K562 (cell line): ENCODE results near the gene DBH. TPM values are rescaled to one million over a fixed set of nuclear protein-coding genes. Genes with fewer than 3 reads are reported as not detected.

ENCODE experiments used
- ATAC-seq: fragments of 200-7000 bp; cut with Tn5 transposase; 3 replicates; pipeline ENCODE4 v1.9.1; 2020; ENCODE audit warnings: moderate library complexity
- BruUV-seq: library from RNA; stranded (reverse); fragments of 400-500 nt; replicated peaks from 2 replicates; lab custom pipeline; 2021; lab: Mats Ljungman, UMichigan
- CTCF ChIA-PET: fragments of 300-600 bp; formaldehyde crosslinking; extraction: SDS; loops from one replicate; lab custom pipeline; 2021; ENCODE audit warnings: low intra/inter-chr PET ratio; lab: Yijun Ruan, JAX
- POLR2A ChIA-PET: fragments of 300-600, 350-650 bp; sonication (Branson Sonifier 250); formaldehyde crosslinking; extraction: SDS; loops from one replicate; lab custom pipeline; 2021; ENCODE audit warnings: antibody characterized with exemption, inconsistent platforms; lab: Yijun Ruan, JAX
- DNase-seq, 4 experiments: peaks; one replicate each; pipeline versions ENCODE4 v3.0.0 to v3.0.0-alpha.2; 2011 to 2018; ENCODE audit warnings: low spot score in 3 of 4, mixed read lengths in 3 of 4; ENCODE audit errors: extremely low read depth in 1 of 4
- FAIRE-seq: peaks from 2 replicates; lab custom pipeline; 2011; peaks lifted over from hg19 to GRCh38; lab: Jason Lieb, UNC
- H2AFZ ChIP-seq: 2 replicates; pipeline ENCODE4 v1.6.0; 2011; ENCODE audit warnings: low read depth, low read length, control low read depth, inconsistent platforms
- H3K27ac ChIP-seq: fragments of 200-600 bp; 3 replicates; pipeline ENCODE4 v1.8.0; 2011; ENCODE audit warnings: low read depth, mild to moderate bottlenecking, control low read depth, inconsistent platforms, low read length, moderate library complexity, mixed read lengths; ENCODE audit errors: extremely low read depth
- H3K27me3 ChIP-seq, 2 experiments: fragments of 300-600 bp in 1 of 2; 2 replicates in 1 of 2; 3 replicates in 1 of 2; pipeline versions ENCODE4 v1.6.0 to v1.8.0; 2011; ENCODE audit warnings: inconsistent platforms in 2 of 2, low read length in 2 of 2, mild to moderate bottlenecking in 1 of 2, mixed read lengths in 1 of 2, moderate library complexity in 1 of 2; ENCODE audit not compliant: control insufficient read depth in 2 of 2, insufficient read depth in 2 of 2
- H3K36me3 ChIP-seq: fragments of 300-600 bp; 3 replicates; pipeline ENCODE4 v1.8.0; 2011; ENCODE audit warnings: mild to moderate bottlenecking, low read length, inconsistent platforms; ENCODE audit not compliant: control insufficient read depth, insufficient read depth
- H3K4me1 ChIP-seq, 2 experiments: fragments of 200-600 bp in 1 of 2; replicated peaks in 1 of 2; 2 replicates in 1 of 2; 3 replicates in 1 of 2; pipeline versions ENCODE4 v1.5.1 to v1.8.0; 2011; ENCODE audit warnings: inconsistent platforms in 2 of 2, low read length in 2 of 2, mild to moderate bottlenecking in 1 of 2, mixed read lengths in 1 of 2, moderate library complexity in 1 of 2; ENCODE audit not compliant: control insufficient read depth in 2 of 2, insufficient read depth in 2 of 2
- H3K4me2 ChIP-seq: 2 replicates; pipeline ENCODE4 v1.6.1; 2011; ENCODE audit warnings: low read length, control low read depth, inconsistent platforms, mixed read lengths; ENCODE audit not compliant: insufficient read depth
- H3K4me3 ChIP-seq: fragments of 200-600 bp; sonication (generic), shearing (Covaris generic); 2 replicates; pipeline ENCODE4 v1.5.1; 2016; ENCODE audit warnings: control low read depth, inconsistent platforms
- H3K79me2 ChIP-seq: fragments of 200-600 bp; 3 replicates; pipeline ENCODE4 v1.8.0; 2011; ENCODE audit warnings: low read length, inconsistent platforms; ENCODE audit not compliant: control insufficient read depth, insufficient read depth
- H3K9ac ChIP-seq, 2 experiments: 2 replicates each; pipeline versions ENCODE4 v1.6.0 to v1.6.1; 2011; ENCODE audit warnings: low read depth in 2 of 2, low read length in 2 of 2, control low read depth in 1 of 2, inconsistent platforms in 1 of 2, mild to moderate bottlenecking in 1 of 2, mixed read lengths in 1 of 2; ENCODE audit not compliant: insufficient read depth in 1 of 2
- H3K9me1 ChIP-seq: one replicate; pipeline ENCODE4 v1.6.0; 2011; ENCODE audit warnings: inconsistent platforms, mild to moderate bottlenecking, low read length, moderate library complexity; ENCODE audit not compliant: control insufficient read depth, insufficient read depth
- H3K9me3 ChIP-seq: replicated peaks from 2 replicates; pipeline ENCODE4 v1.5.1; 2011; ENCODE audit warnings: low read depth, low read length, inconsistent platforms; ENCODE audit not compliant: control insufficient read depth, insufficient read depth
- H4K20me1 ChIP-seq: replicated peaks from 2 replicates; pipeline ENCODE4 v1.6.1; 2011; ENCODE audit warnings: low read length, inconsistent platforms, mixed read lengths; ENCODE audit not compliant: control insufficient read depth, insufficient read depth
- CHD1 ChIP-seq: fragments of 200-600 bp; sonication (generic); IDR thresholded peaks from one replicate; pipeline ENCODE4 v1.6.1; 2012; ENCODE audit warnings: mild to moderate bottlenecking, moderate library complexity, low read length, inconsistent platforms
- DACH1 ChIP-seq: fragments of 450-650 bp; IDR thresholded peaks from 2 replicates; pipeline ENCODE4 v1.6.1; 2018; ENCODE audit not compliant: partially characterized antibody
- ILK ChIP-seq: fragments of 450-650 bp; IDR thresholded peaks from 2 replicates; pipeline ENCODE4 v1.6.1; 2016; ENCODE audit warnings: missing genetic modification characterization, low read depth, mild to moderate bottlenecking, missing compliant biosample characterization, moderate library complexity, borderline replicate concordance
- OTX1 ChIP-seq: fragments of 450-650 bp; formaldehyde crosslinking; IDR thresholded peaks from 2 replicates; pipeline ENCODE4 v1.4.0; 2022; ENCODE audit warnings: mild to moderate bottlenecking
- PPARD ChIP-seq: fragments of 250-450 bp; sonication (Bioruptor Pico); IDR thresholded peaks from 2 replicates; pipeline ENCODE4 v1.8.0; 2022; ENCODE audit warnings: inconsistent platforms, mild to moderate bottlenecking, moderate library complexity
- RUNX1 ChIP-seq: sonication (generic); IDR thresholded peaks from 2 replicates; pipeline ENCODE4 v1.6.1; 2016; ENCODE audit warnings: antibody characterized with exemption, low read depth
- WHSC1 ChIP-seq: IDR thresholded peaks from one replicate; pipeline ENCODE4 v1.6.1; 2012; ENCODE audit warnings: low read length, control low read depth, inconsistent platforms
- ZNF263 ChIP-seq: sonication (generic); formaldehyde crosslinking; IDR thresholded peaks from 2 replicates; pipeline ENCODE4 v1.8.0; 2022; ENCODE audit warnings: mild to moderate bottlenecking, missing genetic modification reagents, borderline replicate concordance
- WGBS: fragments of 100-300 bp; shearing (Covaris generic); methylation state at CpG from one replicate; pipeline ENCODE4 v1.1.6; 2016; ENCODE audit warnings: low coverage, mixed read lengths; ENCODE audit not compliant: insufficient coverage; ENCODE audit errors: missing lambda C conversion rate; 5-methylcytosine and 5-hydroxymethylcytosine counted together
- in situ Hi-C: fragments of 300-500 bp; cut with MboI; formaldehyde crosslinking; loops from 4 replicates; pipeline ENCODE4 v1.15.0; 2018; ENCODE audit warnings: inconsistent platforms, mixed read lengths
- intact Hi-C: fragments of 100-400 bp; cut with micrococcal nuclease; formaldehyde crosslinking; loops from 2 replicates; pipeline ENCODE4 v1.14.2; 2022
- polyA plus RNA-seq, 8 experiments: library from polyadenylated mRNA; depleted of rRNA in 4 of 8; stranded (reverse) in 5 of 8; unstranded in 3 of 8; fragments of >200 nt; fragmentation: Nextera tagmentation in 2 of 8; fragmentation: Illumina TruSeq in 1 of 8; extraction: Ambion mirVana in 2 of 8; extraction: Trizol in 1 of 8; gene quantifications; 2 replicates each; pipeline versions ENCODE4 v1.2.1 to v1.2.3, GENCODE V29; 2011 to 2014; ENCODE audit warnings: inconsistent platforms in 1 of 8, missing spikeins in 1 of 8
- total RNA-seq, 7 experiments: library from RNA; depleted of rRNA in 6 of 7; stranded (reverse); fragments of >200 nt in 6 of 7; fragmentation: Illumina TruSeq in 2 of 7; extraction: Trizol in 2 of 7; gene quantifications; 2 replicates each; pipeline versions ENCODE4 v1.2.1 to v1.2.3, GENCODE V29; 2011 to 2021; ENCODE audit warnings: low replicate concordance in 1 of 7
- TF ChIP-seq, protein P1 (sequence below): fragments of 250-450 bp; sonication (Bioruptor Pico); IDR thresholded peaks from 2 replicates; pipeline ENCODE4 v1.4.0; 2020; ENCODE audit warnings: mild to moderate bottlenecking, moderate library complexity
- TF ChIP-seq, protein P2 (sequence below): sonication (generic); formaldehyde crosslinking; IDR thresholded peaks from 2 replicates; pipeline ENCODE4 v1.8.1; 2022; ENCODE audit warnings: missing genetic modification reagents
- TF ChIP-seq, protein P3 (sequence below): IDR thresholded peaks from 3 replicates; pipeline ENCODE4 v1.6.1; 2011; ENCODE audit warnings: borderline replicate concordance, mild to moderate bottlenecking; ENCODE audit not compliant: insufficient read length, insufficient read depth
- TF ChIP-seq, protein P4 (sequence below): conservative IDR thresholded peaks from 2 replicates; pipeline ENCODE4 v1.6.1; 2011; ENCODE audit warnings: low read depth, mild to moderate bottlenecking, low read length; ENCODE audit not compliant: control insufficient read depth
- TF ChIP-seq, protein P5 (sequence below): fragments of 250-450 bp; sonication (Bioruptor Pico); IDR thresholded peaks from 2 replicates; pipeline ENCODE4 v1.5.0; 2020; ENCODE audit warnings: mild to moderate bottlenecking, borderline replicate concordance

The DBH gene
- total and polyA plus RNA-seq, 9 of the 15 experiments (the other 6 are each of a cell fraction or from before 2014, with no cell fraction given), result not detected

DNA sequence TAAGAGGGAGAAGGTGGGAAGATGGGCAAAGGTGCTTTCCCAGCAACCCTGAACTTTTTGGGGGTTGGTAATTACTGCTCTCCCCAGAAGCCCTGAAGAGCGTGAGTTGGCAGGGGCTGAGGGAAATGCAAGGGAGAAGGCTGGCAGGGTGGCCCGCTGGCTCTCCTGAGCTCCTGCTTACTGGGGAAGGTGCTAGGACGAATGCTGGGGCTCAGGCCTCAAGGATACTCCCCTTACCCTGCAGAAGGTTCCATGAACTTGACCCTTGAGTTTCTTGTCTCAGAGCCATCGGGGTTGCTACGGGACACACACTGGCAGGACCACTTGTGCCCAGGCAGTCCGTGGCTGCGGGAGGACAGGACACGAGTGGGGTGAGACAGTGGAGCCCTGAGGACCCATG lies 28.2 kb upstream of the DBH start:
- DNase-seq, result no peak
- TF ChIP-seq ZNF263 (CRISPR knock-in tag), result no peak
- no peak for TF ChIP-seq RUNX1
- TF ChIP-seq, protein P1, sequence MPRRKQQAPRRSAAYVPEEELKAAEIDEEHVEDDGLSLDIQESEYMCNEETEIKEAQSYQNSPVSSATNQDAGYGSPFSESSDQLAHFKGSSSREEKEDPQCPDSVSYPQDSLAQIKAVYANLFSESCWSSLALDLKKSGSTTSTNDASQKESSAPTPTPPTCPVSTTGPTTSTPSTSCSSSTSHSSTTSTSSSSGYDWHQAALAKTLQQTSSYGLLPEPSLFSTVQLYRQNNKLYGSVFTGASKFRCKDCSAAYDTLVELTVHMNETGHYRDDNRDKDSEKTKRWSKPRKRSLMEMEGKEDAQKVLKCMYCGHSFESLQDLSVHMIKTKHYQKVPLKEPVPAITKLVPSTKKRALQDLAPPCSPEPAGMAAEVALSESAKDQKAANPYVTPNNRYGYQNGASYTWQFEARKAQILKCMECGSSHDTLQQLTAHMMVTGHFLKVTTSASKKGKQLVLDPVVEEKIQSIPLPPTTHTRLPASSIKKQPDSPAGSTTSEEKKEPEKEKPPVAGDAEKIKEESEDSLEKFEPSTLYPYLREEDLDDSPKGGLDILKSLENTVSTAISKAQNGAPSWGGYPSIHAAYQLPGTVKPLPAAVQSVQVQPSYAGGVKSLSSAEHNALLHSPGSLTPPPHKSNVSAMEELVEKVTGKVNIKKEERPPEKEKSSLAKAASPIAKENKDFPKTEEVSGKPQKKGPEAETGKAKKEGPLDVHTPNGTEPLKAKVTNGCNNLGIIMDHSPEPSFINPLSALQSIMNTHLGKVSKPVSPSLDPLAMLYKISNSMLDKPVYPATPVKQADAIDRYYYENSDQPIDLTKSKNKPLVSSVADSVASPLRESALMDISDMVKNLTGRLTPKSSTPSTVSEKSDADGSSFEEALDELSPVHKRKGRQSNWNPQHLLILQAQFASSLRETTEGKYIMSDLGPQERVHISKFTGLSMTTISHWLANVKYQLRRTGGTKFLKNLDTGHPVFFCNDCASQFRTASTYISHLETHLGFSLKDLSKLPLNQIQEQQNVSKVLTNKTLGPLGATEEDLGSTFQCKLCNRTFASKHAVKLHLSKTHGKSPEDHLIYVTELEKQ (CRISPR knock-in tag), result no peak
- TF ChIP-seq, protein P2, sequence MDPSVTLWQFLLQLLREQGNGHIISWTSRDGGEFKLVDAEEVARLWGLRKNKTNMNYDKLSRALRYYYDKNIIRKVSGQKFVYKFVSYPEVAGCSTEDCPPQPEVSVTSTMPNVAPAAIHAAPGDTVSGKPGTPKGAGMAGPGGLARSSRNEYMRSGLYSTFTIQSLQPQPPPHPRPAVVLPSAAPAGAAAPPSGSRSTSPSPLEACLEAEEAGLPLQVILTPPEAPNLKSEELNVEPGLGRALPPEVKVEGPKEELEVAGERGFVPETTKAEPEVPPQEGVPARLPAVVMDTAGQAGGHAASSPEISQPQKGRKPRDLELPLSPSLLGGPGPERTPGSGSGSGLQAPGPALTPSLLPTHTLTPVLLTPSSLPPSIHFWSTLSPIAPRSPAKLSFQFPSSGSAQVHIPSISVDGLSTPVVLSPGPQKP (CRISPR knock-in tag), result no peak
- TF ChIP-seq, protein P3, sequence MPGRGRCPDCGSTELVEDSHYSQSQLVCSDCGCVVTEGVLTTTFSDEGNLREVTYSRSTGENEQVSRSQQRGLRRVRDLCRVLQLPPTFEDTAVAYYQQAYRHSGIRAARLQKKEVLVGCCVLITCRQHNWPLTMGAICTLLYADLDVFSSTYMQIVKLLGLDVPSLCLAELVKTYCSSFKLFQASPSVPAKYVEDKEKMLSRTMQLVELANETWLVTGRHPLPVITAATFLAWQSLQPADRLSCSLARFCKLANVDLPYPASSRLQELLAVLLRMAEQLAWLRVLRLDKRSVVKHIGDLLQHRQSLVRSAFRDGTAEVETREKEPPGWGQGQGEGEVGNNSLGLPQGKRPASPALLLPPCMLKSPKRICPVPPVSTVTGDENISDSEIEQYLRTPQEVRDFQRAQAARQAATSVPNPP, result no peak
- TF ChIP-seq CHD1, result no peak
- TF ChIP-seq, protein P4, sequence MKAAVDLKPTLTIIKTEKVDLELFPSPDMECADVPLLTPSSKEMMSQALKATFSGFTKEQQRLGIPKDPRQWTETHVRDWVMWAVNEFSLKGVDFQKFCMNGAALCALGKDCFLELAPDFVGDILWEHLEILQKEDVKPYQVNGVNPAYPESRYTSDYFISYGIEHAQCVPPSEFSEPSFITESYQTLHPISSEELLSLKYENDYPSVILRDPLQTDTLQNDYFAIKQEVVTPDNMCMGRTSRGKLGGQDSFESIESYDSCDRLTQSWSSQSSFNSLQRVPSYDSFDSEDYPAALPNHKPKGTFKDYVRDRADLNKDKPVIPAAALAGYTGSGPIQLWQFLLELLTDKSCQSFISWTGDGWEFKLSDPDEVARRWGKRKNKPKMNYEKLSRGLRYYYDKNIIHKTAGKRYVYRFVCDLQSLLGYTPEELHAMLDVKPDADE, result no peak
- no peak for TF ChIP-seq DACH1
- TF ChIP-seq, protein P5, sequence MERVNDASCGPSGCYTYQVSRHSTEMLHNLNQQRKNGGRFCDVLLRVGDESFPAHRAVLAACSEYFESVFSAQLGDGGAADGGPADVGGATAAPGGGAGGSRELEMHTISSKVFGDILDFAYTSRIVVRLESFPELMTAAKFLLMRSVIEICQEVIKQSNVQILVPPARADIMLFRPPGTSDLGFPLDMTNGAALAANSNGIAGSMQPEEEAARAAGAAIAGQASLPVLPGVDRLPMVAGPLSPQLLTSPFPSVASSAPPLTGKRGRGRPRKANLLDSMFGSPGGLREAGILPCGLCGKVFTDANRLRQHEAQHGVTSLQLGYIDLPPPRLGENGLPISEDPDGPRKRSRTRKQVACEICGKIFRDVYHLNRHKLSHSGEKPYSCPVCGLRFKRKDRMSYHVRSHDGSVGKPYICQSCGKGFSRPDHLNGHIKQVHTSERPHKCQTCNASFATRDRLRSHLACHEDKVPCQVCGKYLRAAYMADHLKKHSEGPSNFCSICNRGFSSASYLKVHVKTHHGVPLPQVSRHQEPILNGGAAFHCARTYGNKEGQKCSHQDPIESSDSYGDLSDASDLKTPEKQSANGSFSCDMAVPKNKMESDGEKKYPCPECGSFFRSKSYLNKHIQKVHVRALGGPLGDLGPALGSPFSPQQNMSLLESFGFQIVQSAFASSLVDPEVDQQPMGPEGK (CRISPR knock-in tag), result no peak
- TF ChIP-seq ILK (tag), result no peak
- no peak for TF ChIP-seq PPARD (CRISPR knock-in tag)
- TF ChIP-seq WHSC1, result no peak
- TF ChIP-seq OTX1 (CRISPR knock-in tag), result no peak

More for the DNA sequence above, 28.2 kb upstream of the DBH start:
- Histone ChIP-seq H3K4me1 (peaks cover 0 to 12% of the 10 kb centered on the region in 2 experiments; a peak in 2 of 5 replicates), H3K4me2 (no peak overlapping the region), H4K20me1 (peaks cover 14% of the 10 kb centered on the region), H3K27ac (no peak overlapping the region), H3K36me3 (no peaks in the 10 kb centered on the region), H3K4me3 (no peak overlapping the region), H3K27me3 (peaks cover 4 to 48% of the 10 kb centered on the region in 2 experiments; a peak in 4 of 5 replicates), H3K9me3 (no peaks in the 10 kb centered on the region), H3K9me1 (no peaks in the 10 kb centered on the region), H2AFZ (no peak overlapping the region), H3K9ac (no peak overlapping the region), H3K79me2 (no peaks in the 10 kb centered on the region)
- no peak for FAIRE-seq
- intact Hi-C loops, result no loop called here
- ATAC-seq, result no peak
- in situ Hi-C loops, result no loop called here
- 3% methylated on average over 7 of the region's 8 CpGs for WGBS
- no TSS peak for BruUV-seq
- ChIA-PET CTCF (no interaction called here), POLR2A (no interaction called here)
